ENCODE data around the gene BUB1B.
"Not testable (repeated sequence)": the region's sequence is repeated elsewhere in the genome, so short reads cannot be mapped to it uniquely, and the experiment has no call there.

Gene BUB1B

DNA sequence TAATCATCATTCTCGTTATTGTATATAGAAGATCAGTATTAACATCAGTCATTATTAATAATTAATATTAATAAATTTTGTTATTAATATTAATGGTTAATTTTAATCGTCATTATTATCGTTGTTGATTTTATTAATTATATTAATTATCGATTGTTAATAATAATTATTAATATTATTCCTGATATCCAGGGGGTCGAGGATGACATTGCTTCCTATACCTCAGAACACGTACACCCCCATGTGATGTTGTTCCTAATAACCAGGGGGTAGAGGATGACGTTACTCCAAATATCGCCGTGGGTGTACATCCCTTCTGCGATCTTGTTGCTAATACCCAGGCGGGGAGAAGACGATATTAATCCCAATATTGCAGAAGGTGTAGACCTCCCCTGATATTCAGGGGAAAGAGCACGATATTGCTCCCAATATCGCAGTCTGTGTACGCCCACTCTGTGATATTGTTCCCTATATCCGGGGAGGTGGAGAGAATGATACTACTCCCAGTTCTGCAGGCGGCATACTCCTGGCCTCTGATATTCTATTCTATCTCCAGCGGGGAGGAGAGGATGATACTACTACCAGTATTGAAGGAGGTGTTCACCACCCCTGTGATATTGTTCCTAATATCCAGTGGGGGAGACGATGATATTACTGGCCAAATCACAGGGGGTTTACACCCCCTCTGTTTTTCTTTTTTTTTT lies 29.9 kb upstream of the BUB1B start:
- TF ChIP-seq, protein P1, sequence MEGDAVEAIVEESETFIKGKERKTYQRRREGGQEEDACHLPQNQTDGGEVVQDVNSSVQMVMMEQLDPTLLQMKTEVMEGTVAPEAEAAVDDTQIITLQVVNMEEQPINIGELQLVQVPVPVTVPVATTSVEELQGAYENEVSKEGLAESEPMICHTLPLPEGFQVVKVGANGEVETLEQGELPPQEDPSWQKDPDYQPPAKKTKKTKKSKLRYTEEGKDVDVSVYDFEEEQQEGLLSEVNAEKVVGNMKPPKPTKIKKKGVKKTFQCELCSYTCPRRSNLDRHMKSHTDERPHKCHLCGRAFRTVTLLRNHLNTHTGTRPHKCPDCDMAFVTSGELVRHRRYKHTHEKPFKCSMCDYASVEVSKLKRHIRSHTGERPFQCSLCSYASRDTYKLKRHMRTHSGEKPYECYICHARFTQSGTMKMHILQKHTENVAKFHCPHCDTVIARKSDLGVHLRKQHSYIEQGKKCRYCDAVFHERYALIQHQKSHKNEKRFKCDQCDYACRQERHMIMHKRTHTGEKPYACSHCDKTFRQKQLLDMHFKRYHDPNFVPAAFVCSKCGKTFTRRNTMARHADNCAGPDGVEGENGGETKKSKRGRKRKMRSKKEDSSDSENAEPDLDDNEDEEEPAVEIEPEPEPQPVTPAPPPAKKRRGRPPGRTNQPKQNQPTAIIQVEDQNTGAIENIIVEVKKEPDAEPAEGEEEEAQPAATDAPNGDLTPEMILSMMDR (IDR thresholded peaks at IDR 0.05; ENCODE audit: insufficient read depth, low read depth, low read length, missing control alignments) = no peak
- DNase-seq (ENCODE audit: low read depth) = no peak

DNA sequence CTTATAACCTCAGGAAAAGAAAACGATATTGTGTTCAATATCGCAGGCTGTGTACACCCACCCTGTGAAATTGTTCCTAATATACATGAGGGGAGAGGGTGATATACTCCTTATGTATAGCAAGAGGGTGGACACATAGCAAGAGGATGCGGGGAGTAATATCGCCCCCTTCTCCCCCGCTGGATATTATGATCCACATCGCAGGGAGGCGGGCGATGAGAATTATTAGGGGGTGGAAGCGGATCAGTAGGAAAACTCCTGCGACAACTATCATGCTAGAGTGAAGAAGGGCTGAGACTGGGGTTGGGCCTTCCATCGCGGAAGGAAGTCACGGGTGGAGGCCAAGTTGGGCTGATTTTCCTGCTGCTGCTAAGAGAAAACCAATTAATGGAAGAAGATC lies 27.3 kb upstream of the BUB1B start:
- no peak overlapping the region for H3K4me3 ChIP-seq (ENCODE audit: low read length)
- TF ChIP-seq, protein P1 (IDR thresholded peaks at IDR 0.05; ENCODE audit: insufficient read depth, low read depth, low read length, missing control alignments) = no peak
- no peak for DNase-seq (ENCODE audit: low read depth)

More for the DNA sequence above, 29.9 kb upstream of the BUB1B start:
- H3K4me3 ChIP-seq (ENCODE audit: low read length) = no peak overlapping the region

DNA sequence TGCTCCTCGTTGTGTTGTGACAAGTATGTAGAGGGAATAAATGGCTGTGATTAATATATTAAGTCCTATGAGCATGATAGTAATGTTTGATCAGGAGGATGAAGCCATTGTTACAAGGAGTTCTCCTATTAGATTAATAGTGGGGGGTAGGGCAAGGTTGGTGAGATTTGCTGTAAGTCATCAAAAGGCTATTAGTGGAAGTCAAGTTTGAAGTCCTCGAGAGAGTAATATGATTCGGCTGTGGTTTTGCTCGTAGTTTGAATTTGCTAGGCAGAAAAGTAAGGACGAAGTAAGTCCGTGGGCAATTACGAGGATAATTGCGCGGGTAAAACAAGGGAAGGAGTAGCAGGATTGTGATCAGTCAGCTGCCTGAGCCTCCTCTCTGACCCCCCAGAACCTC lies 26.0 kb upstream of the BUB1B start:
- DNase-seq (ENCODE audit: low read depth) = no peak
- TF ChIP-seq, protein P1 (IDR thresholded peaks at IDR 0.05; ENCODE audit: insufficient read depth, low read depth, low read length, missing control alignments) = no peak
- H3K4me3 ChIP-seq (ENCODE audit: low read length) = no peak overlapping the region

DNA sequence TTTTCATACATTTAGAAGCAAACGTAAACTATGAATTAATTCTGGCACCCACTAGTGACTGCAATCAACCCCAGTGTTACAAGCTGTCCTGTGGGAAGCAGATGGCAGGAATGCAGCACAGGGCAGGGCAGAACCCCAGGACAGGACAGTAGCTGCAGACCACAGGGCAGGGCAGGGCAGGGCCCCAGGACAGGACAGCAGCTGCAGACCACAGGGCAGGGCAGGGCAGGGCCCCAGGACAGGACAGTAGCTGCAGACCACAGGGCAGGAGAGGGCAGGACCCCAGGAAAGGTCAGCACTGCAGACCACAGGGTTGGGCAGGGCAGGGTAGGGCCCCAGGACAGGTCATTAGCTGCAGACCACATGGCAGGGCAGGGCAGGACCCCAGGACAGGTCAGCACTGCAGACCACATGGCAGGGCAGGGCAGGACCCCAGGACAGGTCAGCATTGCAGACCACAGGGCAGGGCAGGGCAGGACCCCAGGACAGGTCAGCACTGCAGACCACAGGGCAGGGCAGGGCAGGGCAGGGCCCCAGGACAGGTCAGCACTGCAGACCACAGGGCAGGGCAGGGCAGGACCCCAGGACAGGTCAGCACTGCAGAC lies 24.9 kb upstream of the BUB1B start:
- not testable (repeated sequence) for DNase-seq (ENCODE audit: low read depth); H3K4me3 ChIP-seq (ENCODE audit: low read length)

DNA sequence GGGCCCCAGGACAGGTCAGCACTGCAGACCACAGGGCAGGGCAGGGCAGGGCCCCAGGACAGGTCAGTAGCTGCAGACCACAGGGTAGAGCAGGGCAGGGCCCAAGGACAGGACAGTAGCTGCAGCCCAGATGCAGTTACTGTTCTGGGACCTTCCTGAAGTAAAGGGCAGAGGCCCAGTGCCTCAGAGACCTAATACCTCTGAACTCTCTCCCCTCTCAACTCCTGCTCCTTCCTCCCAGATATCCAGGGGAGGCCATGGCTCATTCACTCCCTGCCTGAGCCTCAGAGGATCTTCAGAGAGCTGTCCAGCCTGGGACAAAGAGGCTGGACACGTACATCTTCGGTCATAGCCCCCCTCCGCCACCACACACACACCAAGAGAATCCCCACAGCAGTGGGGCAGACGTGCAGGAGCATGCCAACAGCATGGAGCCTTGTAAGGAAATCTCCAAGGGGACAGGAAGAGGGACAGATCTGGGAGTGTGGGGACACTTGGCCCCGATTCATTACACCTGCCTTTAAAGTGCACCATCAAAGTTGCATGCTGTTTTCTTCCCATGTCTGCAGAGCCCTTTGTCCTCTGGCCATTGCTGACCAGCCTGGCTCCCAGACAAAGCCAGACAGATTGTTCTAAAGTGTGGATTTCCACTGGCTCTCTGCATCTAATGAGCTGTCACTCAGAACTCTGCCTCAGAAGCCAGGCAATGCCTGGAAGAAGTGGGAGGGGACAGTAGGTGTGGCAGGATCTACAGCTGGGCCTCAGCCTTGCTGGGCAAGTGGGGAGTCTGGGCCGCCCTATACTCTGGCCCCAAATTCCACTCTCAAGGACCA lies 24.2 kb upstream of the BUB1B start:
- DNase-seq (ENCODE audit: low read depth) = no peak
- no peak overlapping the region for H3K4me3 ChIP-seq (ENCODE audit: low read length)
- TF ChIP-seq, protein P1 (IDR thresholded peaks at IDR 0.05; ENCODE audit: insufficient read depth, low read depth, low read length, missing control alignments) = no peak

DNA sequence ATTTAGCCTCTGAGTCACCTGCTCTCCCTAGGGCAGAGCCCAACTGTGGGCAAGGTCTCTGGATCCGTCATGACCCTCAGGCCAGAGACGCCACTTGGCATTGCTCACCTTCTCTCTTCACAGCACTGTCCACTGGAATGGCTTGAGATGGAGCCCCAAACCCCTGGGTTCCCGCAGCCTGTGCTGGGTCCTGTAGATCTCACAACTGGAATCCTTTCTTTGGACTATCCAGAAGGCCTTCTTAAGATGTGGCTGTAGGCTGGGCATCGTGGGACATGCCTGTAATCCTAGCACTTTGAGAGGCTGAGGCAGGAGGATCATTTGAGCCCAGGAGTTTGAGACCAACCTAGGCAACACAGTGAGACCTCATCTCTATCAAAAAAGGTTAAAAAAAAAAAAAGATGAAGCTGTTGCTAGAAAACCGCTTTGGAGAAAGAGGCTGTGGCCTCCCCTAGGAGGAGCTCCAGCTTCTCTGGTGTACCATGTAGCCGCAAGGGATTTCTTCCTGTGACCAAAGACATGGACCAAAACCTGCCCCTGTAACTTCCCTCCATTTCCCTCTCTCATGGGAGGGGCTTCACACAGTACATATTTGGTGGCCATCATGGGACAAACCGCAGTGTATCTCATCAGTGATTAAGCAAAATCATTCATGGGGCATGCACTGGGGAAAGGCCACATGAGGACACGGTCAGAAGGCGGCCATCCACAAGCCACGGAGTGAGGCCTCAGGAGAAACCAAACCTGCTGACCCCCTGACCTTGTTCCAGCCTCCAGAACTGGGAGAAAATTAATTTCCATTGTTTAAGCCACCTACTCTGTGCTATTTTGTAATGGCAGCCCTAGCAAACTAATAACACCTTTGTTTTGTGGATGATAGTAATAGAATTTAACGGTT lies 23.3 kb upstream of the BUB1B start:
- TF ChIP-seq, protein P1 (IDR thresholded peaks at IDR 0.05; ENCODE audit: insufficient read depth, low read depth, low read length, missing control alignments) = no peak
- no peak for DNase-seq (ENCODE audit: low read depth)
- H3K4me3 ChIP-seq (ENCODE audit: low read length) = no peak overlapping the region

DNA sequence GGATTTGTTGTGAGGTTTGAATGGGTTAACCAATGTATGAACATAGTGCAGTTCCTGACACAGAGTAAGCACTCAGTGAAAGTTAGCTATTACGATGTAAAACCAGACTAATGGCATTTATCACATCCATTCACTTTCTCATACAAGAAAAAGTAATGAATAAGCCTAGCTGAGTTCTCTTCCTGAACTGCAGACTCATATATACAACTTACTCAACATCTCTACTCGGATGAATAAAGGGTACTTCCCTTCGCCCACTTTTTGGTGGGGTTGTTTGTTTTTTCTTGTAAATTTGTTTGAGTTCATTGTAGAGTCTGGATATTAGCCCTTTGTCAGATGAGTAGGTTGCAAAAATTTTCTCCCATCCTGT lies 22.7 kb upstream of the BUB1B start:
- DNase-seq (ENCODE audit: low read depth); H3K4me3 ChIP-seq (ENCODE audit: low read length): not testable (repeated sequence)
